ENCODE results near the gene GPD2.
A peak's percentile ranks its signal among the peaks of the same experiment; 100 is the strongest.

The GPD2 gene

DNA sequence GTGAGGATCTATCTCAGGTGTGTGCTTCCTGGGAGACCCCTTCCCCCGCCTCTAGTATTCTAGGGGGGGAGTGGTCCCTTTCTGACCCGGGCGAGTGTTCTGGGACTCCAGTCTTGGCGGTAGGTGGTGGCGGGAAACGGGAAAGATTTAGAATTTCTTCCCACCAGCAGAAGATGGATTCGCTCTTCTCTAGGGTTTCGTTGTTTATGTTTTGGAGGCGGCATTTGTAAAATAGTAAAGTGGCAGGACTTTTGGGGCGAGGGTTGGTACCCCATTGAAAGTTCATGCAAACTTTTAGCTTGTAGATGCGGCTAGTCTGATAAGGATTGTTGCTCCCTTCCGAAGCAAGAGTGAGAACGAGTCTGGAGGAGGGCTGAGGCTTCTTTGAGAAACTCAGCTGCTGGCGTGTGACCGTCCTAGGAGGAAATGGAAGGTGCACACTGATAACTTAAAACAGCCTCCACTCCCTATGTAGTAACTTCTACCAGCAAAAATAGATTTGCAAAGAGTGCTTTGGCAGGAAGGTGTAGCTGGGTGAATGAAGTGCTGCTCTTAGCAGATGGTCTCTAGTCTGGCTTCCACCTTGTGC is 412 bp downstream of the GPD2 start:
- DNase-seq (ENCODE audit: low read depth): no peak

DNA sequence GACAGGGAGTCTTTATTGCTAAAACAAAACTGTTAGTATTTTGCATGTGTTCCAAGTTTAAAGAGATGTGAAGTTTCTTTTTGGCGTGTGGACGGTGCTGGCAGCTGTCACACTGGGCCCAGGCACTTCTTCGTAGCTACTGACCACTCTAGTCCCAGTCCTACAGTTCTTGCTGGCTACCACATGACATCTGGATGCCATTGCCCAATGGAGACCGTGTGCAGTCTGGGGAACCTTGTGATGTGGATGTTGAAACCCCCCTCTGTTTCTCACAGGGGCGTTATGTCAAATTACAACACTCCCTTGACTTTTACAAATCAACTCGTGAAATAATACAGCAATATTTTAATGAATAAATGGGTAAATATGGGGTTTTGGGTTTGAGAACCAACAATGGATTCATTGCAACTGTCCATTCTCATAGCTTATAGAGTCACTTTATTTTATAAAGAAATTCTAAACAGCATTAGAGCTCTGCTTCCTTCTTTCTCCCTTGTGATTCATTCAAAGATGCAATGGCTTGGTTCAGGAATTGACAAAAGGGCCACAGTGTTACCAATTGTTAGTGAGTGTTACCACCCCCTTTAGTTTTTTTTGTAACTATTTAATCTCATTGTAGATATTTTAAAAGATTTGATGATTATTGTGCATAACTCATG is 1.2 kb downstream of the GPD2 start:
- no peak for DNase-seq (ENCODE audit: low read depth)

GRCh38 chr2:156437931-156438410 is 1.8 kb downstream of the GPD2 start:
- no peak for DNase-seq (ENCODE audit: low read depth)

- no peak for DNase-seq (ENCODE audit: low read depth)
Observed at GRCh38 chr2:156443089-156443488, 6.9 kb downstream of the GPD2 start.

DNA sequence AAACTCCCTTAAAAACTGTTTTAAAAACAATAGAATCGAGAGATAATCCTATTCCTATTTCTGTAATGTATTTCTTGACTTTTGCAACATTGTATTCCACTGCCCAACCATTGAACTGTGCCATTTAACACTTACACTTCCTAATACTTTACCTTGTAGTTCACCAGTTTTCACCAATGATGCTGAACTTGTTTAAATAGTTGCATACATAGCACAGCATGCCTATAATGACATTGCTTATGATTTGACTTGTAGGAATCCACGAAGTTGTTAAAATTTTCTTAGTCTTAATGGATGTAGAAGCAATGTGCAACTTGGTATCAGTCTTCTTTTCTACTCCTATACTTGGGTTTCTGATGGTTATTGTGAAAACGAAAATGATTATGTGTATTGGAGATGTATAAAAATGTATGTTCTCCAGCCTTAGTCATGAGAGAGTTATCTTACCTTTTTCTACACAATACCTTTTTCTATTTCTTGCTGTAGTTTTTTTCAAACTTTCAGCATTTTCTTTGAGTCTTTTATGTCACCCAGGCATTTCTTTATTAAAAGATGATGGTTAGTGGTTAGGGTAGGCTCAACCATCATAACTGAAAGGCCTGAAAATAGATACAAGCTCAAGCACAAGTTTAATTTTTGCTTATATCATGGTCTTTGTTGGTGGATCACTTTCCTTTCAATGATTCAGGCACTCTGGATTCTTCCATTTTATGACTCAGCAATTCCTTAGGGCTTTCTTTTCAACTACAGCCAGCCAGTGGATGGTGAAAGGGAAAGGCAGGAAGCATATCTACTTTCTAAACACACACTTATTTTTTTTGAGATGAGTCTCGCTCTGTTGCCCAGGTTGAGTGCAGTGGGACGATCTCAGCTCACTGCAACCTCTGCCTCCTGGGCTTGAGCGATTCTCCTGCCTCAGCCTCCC is 9.4 kb downstream of the GPD2 start:
- DNase-seq (ENCODE audit: low read depth): no peak

DNA sequence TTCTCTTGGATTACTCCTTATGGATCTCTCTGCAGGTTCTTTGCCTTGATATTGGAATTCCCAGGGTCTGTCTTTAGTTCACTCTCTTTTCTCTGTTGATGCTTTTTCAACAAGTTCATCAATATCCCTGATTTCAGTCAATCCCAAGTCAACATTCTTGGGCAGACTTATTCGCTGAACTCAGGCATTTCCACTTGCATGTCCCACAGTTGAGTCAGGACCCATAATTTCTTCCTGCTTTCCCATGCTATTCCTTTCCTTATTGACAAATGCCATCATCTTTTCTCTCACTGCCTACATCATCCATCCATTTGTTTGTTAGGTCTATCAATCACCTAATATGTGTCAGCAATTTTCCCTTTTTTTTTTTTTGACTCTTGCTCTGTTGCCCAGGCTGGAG is 11.6 kb downstream of the GPD2 start:
- no peak for DNase-seq (ENCODE audit: low read depth)

DNA sequence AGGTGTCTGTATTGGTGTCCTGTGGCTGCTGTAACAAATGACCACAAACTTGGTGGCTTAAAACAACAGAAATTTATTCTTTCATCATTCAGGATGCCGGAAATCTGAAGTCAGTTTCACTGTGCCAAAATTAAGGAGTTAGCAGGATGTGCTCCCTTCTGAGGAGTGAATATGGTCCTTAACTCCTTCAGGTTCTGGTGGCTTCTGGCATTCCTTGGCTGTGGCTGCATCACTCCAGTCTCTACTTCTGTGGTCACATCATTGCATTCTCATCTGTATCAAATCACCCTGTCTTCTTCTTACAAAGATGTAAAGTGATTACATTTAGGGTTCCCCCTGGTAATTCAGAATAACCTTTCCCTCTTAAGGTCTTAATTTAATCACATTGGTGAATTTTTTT is 12.6 kb downstream of the GPD2 start:
- DNase-seq (ENCODE audit: low read depth): no peak

- no peak for DNase-seq (ENCODE audit: low read depth)
Observed at GRCh38 chr2:156452971-156453370, 16.8 kb downstream of the GPD2 start.

- DNase-seq (ENCODE audit: low read depth): no peak
Observed at GRCh38 chr2:156455361-156455975, 19.3 kb downstream of the GPD2 start.

DNA sequence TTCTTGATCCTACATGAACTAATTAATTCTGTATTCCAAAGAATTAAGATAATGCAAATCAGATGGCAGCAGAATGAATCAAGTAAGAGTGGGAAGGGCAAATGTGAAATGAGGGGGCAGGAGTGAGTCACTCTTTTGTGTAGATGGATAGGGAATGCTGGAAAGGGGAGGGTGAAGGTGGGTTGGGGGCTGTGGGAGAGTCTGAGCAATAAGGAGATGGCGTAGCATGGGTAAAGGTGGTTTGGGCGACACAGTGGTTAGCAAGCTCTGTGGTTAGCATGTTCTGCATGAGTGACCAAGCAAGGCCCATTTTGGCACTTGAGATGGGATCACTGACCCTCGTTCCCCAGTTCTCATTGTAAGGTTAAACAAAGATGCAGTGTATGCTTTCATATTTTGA is 20.4 kb downstream of the GPD2 start:
- DNase-seq (ENCODE audit: low read depth): peak; percentile 14

GRCh38 chr2:156457523-156458517 is 21.6 kb downstream of the GPD2 start:
- DNase-seq (ENCODE audit: low read depth): no peak

DNA sequence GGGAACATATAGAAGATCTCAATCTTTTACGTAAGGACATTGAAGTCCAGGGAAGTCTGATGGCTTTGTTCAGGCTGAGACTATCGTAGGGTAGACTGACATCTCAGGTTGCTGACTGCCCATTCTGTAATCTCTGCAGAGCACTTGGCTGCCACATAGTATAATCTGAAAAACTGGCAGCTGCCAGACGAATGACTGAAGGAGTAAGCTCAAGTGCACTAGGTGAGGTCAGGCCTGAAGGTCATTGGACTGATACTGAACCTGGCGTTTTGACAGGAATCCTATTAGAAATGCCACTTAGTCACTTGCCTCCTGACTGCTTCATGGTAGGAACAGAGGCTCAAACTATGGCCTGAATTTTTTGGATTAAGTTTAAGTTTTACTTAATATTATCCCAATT is 23.5 kb downstream of the GPD2 start:
- no peak for DNase-seq (ENCODE audit: low read depth)

- DNase-seq (ENCODE audit: low read depth): no peak
Observed at GRCh38 chr2:156464106-156464505, 27.9 kb downstream of the GPD2 start.

DNA sequence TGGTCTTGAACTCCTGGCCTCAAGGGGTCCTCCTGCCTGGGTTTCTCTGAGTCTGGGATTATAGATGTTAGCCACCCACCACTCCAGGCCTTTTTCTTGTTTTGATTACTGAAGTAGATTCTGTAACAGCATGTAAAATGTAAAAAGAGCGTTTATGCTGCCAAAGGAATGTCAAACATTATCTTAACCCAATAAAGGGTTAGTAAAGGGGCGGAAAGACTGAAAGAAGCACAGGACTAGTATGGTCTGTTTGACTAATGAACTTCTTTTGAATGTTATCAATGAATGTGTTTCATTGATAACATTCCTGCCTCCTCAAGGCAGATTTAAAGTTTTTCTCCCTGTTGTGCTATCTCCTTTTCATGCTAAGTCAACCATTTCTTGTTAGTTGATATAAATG is 29.4 kb downstream of the GPD2 start:
- no peak for DNase-seq (ENCODE audit: low read depth)

GRCh38 chr2:156466739-156467405 is 30.7 kb downstream of the GPD2 start:
- no peak for DNase-seq (ENCODE audit: low read depth)

DNA sequence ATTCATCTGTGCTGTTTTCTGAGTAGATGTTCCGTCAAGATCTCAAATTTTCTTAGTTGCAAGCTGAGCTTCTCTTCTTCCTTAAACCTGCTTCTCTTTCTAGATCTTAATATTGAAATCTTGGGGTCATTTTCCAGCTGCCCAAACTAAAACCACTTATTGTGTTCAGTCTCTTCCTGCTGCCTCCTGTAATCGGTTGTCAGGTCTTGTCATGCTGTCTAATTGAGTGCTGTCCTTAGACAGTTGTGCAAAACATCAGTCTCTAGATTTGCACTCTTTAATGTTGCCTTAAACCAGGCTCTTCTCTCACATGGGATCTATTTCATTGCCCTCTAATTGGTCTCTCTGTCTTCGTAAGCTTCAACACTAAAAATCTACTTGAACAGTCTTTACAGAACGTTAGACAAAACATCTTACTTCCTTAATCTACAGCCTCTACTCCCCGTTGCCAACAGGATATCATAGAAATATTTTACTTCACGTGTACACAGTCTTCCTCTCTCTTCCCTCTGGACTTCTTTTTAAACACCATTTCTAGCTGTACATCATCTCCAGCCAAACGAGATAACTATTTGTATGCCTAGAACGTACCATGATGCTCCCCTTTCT is 34.9 kb downstream of the GPD2 start:
- DNase-seq (ENCODE audit: low read depth): no peak

- DNase-seq (ENCODE audit: low read depth): no peak
Observed at GRCh38 chr2:156471762-156472161, 35.6 kb downstream of the GPD2 start.

DNA sequence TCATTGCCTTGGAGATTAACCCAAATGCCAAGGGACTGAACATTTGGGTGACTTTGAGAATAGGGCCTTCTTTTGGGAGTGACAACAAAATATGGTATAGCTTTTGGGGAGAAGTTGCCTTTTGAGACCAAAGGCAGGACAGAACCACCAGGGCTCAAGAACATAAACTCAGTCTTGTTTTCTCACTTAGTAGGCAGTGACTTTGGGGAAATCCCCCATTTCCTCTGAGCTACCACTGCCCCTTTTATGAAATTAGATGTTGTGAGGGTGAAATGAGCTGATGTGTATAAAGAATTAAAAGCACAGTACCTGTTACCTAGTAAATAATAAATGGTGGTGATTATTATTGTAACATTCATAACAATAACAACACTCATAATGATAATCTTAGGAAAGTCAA is 36.5 kb downstream of the GPD2 start:
- no peak for DNase-seq (ENCODE audit: low read depth)

DNA sequence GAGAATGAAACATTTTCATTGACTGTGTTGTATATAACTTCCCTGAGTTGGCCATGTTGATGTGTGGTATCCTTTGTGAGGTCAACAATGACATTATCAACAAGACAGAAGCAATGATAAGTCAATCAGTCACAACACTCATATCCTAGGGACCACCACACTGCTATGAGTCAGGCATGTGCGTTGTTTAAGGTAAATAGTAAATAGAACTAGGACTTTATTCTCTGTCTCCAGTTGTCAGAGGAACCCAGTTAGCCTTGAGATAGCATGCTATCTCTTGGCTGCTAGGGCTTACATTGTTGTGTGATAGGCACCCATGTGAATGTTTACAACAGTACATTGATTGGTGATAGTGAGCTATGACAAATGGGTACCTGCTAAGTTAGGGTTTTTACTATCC is 37.3 kb downstream of the GPD2 start:
- DNase-seq (ENCODE audit: low read depth): no peak

- DNase-seq (ENCODE audit: low read depth): no peak
Observed at GRCh38 chr2:156474401-156474800, 38.2 kb downstream of the GPD2 start.
